CD14-positive monocyte (primary cell): ENCODE results near the gene CSKMT. TPM values are rescaled to one million over a fixed set of nuclear protein-coding genes. Genes with fewer than 3 reads are reported as not detected.
A peak's percentile ranks its signal among the peaks of the same experiment; 100 is the strongest.

ENCODE experiments used
- DNase-seq, 3 donors: peaks; one replicate each; pipeline ENCODE4 v3.0.0-alpha.2; 2011 to 2022
- H2AFZ ChIP-seq: 2 replicates; pipeline ENCODE4 v1.6.0; 2012; ENCODE audit warnings: mild to moderate bottlenecking, low read depth, low read length, inconsistent platforms; ENCODE audit not compliant: insufficient read depth, poor library complexity, severe bottlenecking
- H3K27ac ChIP-seq, 2 donors: 1 replicate in 1 of 2; 2 replicates in 1 of 2; pipeline ENCODE4 v1.5.1; 2012 to 2013; ENCODE audit warnings: low read length in 2 of 2, control low read depth in 1 of 2, inconsistent platforms in 1 of 2, low read depth in 1 of 2, mild to moderate bottlenecking in 1 of 2
- H3K27me3 ChIP-seq, 2 donors: one replicate each; pipeline versions ENCODE4 v1.6.0 to v1.6.1; 2011 to 2013; ENCODE audit warnings: low read length in 2 of 2; ENCODE audit not compliant: control insufficient read depth in 2 of 2, insufficient read depth in 2 of 2
- H3K36me3 ChIP-seq, 2 donors: replicated peaks in 1 of 2; 1 replicate in 1 of 2; 2 replicates in 1 of 2; pipeline versions ENCODE4 v1.5.1 to v1.6.1; 2012 to 2013; ENCODE audit warnings: low read length in 2 of 2, control low read depth in 1 of 2, inconsistent platforms in 1 of 2, mild to moderate bottlenecking in 1 of 2; ENCODE audit not compliant: insufficient read depth in 2 of 2, control insufficient read depth in 1 of 2
- H3K4me1 ChIP-seq, 2 donors: 1 replicate in 1 of 2; 2 replicates in 1 of 2; pipeline versions ENCODE4 v1.5.1 to v1.6.1; 2012 to 2013; ENCODE audit warnings: low read length in 2 of 2, control low read depth in 1 of 2, inconsistent platforms in 1 of 2, mild to moderate bottlenecking in 1 of 2, moderate library complexity in 1 of 2; ENCODE audit not compliant: insufficient read depth in 2 of 2, control insufficient read depth in 1 of 2
- H3K4me2 ChIP-seq: replicated peaks from 2 replicates; pipeline ENCODE3; 2012; ENCODE audit warnings: low read length, moderate library complexity, mild to moderate bottlenecking; ENCODE audit not compliant: poor library complexity, severe bottlenecking; ENCODE audit errors: extremely low read depth
- H3K4me3 ChIP-seq, 3 experiments: fragments of 200-600 bp in 1 of 3; sonication (generic) in 1 of 3; replicated peaks in 1 of 3; 1 replicate in 2 of 3; 2 replicates in 1 of 3; pipeline ENCODE4 v1.5.1; 2011 to 2013; ENCODE audit warnings: low read length in 3 of 3, mild to moderate bottlenecking in 3 of 3, control low read depth in 2 of 3, low read depth in 2 of 3, inconsistent platforms in 1 of 3, moderate library complexity in 1 of 3
- H3K79me2 ChIP-seq: 2 replicates; pipeline ENCODE4 v1.6.0; 2012; ENCODE audit warnings: mild to moderate bottlenecking, control low read depth, inconsistent platforms, low read length, moderate library complexity; ENCODE audit not compliant: insufficient read depth
- H3K9ac ChIP-seq: 2 replicates; pipeline ENCODE4 v1.6.0; 2017; ENCODE audit warnings: low read length, mild to moderate bottlenecking; ENCODE audit not compliant: insufficient read depth, poor library complexity, severe bottlenecking
- H3K9me3 ChIP-seq, 2 donors: replicated peaks in 1 of 2; 1 replicate in 1 of 2; 2 replicates in 1 of 2; pipeline versions ENCODE4 v1.5.1 to v1.6.1; 2012 to 2013; ENCODE audit warnings: low read length in 2 of 2, control low read depth in 1 of 2; ENCODE audit not compliant: control insufficient read depth in 1 of 2, insufficient read depth in 1 of 2
- H4K20me1 ChIP-seq: 2 replicates; pipeline ENCODE4 v1.6.0; 2012; ENCODE audit warnings: mild to moderate bottlenecking, low read length, control low read depth, moderate library complexity; ENCODE audit not compliant: insufficient read depth
- H3K27ac Mint-ChIP-seq, 7 donors: one replicate each; pipeline ENCODE4 v1.8.0; 2020; ENCODE audit warnings: mild to moderate bottlenecking in 7 of 7, mixed read lengths in 7 of 7, moderate library complexity in 6 of 7, inconsistent platforms in 2 of 7
- H3K27me3 Mint-ChIP-seq, 3 donors: one replicate each; pipeline ENCODE4 v1.8.0; 2021 to 2022; ENCODE audit warnings: low read depth in 3 of 3, mild to moderate bottlenecking in 3 of 3, mixed read lengths in 3 of 3, moderate library complexity in 3 of 3, inconsistent platforms in 1 of 3
- H3K36me3 Mint-ChIP-seq, 2 donors: one replicate each; pipeline ENCODE4 v1.8.0; 2020; ENCODE audit warnings: mixed read lengths in 2 of 2, inconsistent platforms in 1 of 2, mild to moderate bottlenecking in 1 of 2
- H3K4me1 Mint-ChIP-seq: one replicate; pipeline ENCODE4 v1.8.0; 2020; ENCODE audit warnings: mild to moderate bottlenecking, mixed read lengths
- H3K4me3 Mint-ChIP-seq, 2 donors: one replicate each; pipeline ENCODE4 v1.8.0; 2020; ENCODE audit warnings: mild to moderate bottlenecking in 2 of 2, mixed read lengths in 2 of 2, moderate library complexity in 1 of 2
- H3K9me3 Mint-ChIP-seq, 7 donors: one replicate each; pipeline ENCODE4 v1.8.0; 2020 to 2022; ENCODE audit warnings: mixed read lengths in 7 of 7, mild to moderate bottlenecking in 6 of 7, moderate library complexity in 6 of 7, inconsistent platforms in 2 of 7
- WGBS: methylation state at CpG from one replicate; pipeline ENCODE4 v1.1.5; 2013; ENCODE audit warnings: missing lambda C conversion rate; ENCODE audit not compliant: insufficient coverage; 5-methylcytosine and 5-hydroxymethylcytosine counted together
- intact Hi-C, 2 donors: fragments of 100-400 bp; cut with micrococcal nuclease; formaldehyde crosslinking; loops; one replicate each; pipeline versions ENCODE4 v1.15.0 to v1.15.1; 2023
- polyA plus RNA-seq, 3 donors: library from polyadenylated mRNA; depleted of rRNA in 1 of 3; unstranded in 2 of 3; stranded (reverse) in 1 of 3; fragments of 300-500 nt in 2 of 3; fragments of >200 nt in 1 of 3; fragmentation: Illumina TruSeq in 2 of 3; gene quantifications; 1 replicate in 2 of 3; 2 replicates in 1 of 3; pipeline ENCODE4 v1.2.3, GENCODE V29; 2012 to 2021
- TF ChIP-seq, protein P1 (sequence below): fragments of 200-600 bp; IDR thresholded peaks from one replicate; pipeline ENCODE4 v1.8.0; 2022; ENCODE audit warnings: antibody characterized with exemption, mild to moderate bottlenecking

CSKMT gene
- polyA plus RNA-seq, 3 donors: 0.73 to 4.9 (median 1.4) TPM

DNA sequence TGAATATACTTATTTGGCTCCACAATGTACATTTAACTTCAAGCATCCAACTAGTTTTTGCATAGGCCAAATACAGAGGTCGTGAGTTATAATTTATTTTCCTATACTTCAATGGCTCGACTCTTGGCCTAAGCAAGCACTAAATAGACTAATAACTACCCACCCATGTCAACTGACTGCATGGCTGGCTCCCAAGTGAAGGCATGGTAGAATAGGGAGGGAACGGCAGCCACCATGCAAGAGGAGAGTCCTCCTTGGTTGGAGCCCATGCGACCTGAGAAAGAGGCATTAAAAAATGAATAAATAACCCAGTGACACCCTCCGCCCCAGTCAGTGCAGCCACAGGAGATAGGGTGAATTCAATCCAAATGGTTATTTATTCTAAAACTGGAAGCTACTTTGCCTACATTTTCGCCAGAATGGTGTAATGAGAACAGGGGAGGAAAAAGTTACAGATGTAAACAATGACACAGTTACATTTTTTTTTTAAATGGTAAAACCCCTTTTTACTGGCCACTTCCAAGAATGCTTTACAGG, 47.2 kb downstream of the CSKMT start:
- no CpG with 5 or more reads among the region's 6 CpGs for WGBS
- no peak overlapping the region for H3K4me3 Mint-ChIP-seq
- H3K4me1 ChIP-seq: peaks cover 18 to 30% of the 10 kb centered on the region in 2 donors

DNA sequence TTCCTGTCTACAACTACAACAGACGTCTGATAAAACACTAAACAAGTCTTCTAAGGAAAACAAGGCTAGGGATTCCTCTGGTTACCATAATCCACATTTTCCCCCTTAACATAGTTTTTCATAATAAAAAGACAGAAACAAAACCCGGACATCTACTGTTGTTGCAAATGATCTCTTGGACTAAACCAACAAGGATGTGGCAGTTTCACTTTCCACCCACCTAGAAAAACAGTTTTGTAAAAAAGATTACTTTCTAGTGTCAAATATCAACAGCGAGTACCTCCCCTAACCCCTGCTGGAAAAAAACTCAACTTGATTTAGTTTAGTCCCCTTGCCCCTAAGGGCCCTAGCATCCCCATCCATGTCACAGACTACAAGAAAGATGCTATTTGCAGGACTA, 47.7 kb downstream of the CSKMT start:
- H3K27ac Mint-ChIP-seq: peak overlapping the region in 4 of 7 donors; percentile 22 to 46 (median 36)
- H3K27me3 ChIP-seq: no peaks in the 10 kb centered on the region
- peaks cover 38% of the 10 kb centered on the region for H3K79me2 ChIP-seq
- H3K9ac ChIP-seq: no peak overlapping the region
- peaks cover 18 to 24% of the 10 kb centered on the region in 2 donors for H3K4me1 ChIP-seq
- peaks cover 31% of the 10 kb centered on the region for H4K20me1 ChIP-seq
- TF ChIP-seq, protein P1, sequence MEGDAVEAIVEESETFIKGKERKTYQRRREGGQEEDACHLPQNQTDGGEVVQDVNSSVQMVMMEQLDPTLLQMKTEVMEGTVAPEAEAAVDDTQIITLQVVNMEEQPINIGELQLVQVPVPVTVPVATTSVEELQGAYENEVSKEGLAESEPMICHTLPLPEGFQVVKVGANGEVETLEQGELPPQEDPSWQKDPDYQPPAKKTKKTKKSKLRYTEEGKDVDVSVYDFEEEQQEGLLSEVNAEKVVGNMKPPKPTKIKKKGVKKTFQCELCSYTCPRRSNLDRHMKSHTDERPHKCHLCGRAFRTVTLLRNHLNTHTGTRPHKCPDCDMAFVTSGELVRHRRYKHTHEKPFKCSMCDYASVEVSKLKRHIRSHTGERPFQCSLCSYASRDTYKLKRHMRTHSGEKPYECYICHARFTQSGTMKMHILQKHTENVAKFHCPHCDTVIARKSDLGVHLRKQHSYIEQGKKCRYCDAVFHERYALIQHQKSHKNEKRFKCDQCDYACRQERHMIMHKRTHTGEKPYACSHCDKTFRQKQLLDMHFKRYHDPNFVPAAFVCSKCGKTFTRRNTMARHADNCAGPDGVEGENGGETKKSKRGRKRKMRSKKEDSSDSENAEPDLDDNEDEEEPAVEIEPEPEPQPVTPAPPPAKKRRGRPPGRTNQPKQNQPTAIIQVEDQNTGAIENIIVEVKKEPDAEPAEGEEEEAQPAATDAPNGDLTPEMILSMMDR: no peak
- no peak overlapping the region for H3K4me3 ChIP-seq
- peaks cover 59 to 69% of the 10 kb centered on the region in 2 donors for H3K36me3 Mint-ChIP-seq
- no peak for DNase-seq
- no peak overlapping the region for H3K4me2 ChIP-seq
- no peaks in the 10 kb centered on the region for H3K9me3 ChIP-seq
- H3K4me3 Mint-ChIP-seq: no peak overlapping the region
- 92% methylated on average over 2 of the region's 3 CpGs for WGBS
- intact Hi-C loops: no loop called here
- H3K9me3 Mint-ChIP-seq: no peaks in the 10 kb centered on the region
- peaks cover 20% of the 10 kb centered on the region for H3K4me1 Mint-ChIP-seq
- H3K36me3 ChIP-seq: peaks cover 62 to 73% of the 10 kb centered on the region in 2 donors
- H3K27me3 Mint-ChIP-seq: no peaks in the 10 kb centered on the region
- peak overlapping the region in 1 of 2 donors; percentile 18 for H3K27ac ChIP-seq
- no peak overlapping the region for H2AFZ ChIP-seq

More for the DNA sequence above, 47.2 kb downstream of the CSKMT start:
- Histone ChIP-seq H3K9me3 (no peaks in the 10 kb centered on the region), H2AFZ (no peak overlapping the region), H3K4me3 (no peak overlapping the region), H3K4me2 (no peak overlapping the region), H3K9ac (no peak overlapping the region), H4K20me1 (peaks cover 25% of the 10 kb centered on the region), H3K27me3 (no peaks in the 10 kb centered on the region), H3K36me3 (peaks cover 57 to 68% of the 10 kb centered on the region in 2 donors), H3K27ac (peak overlapping the region in 1 of 2 donors; percentile 18), H3K79me2 (peaks cover 34% of the 10 kb centered on the region)
- intact Hi-C loops: no loop called here
- TF ChIP-seq, protein P1: no peak
- Mint-ChIP-seq H3K9me3 (no peaks in the 10 kb centered on the region), H3K36me3 (peaks cover 54 to 63% of the 10 kb centered on the region in 2 donors), H3K4me1 (peaks cover 24% of the 10 kb centered on the region), H3K27me3 (no peaks in the 10 kb centered on the region), H3K27ac (no peak overlapping the region)
- no peak for DNase-seq
